LNCAP (cell line): ENCODE measurements around the gene NCK2.

Experiments
- CTCF ChIP-seq: fragments of 450-650 bp; IDR thresholded peaks from 2 replicates; pipeline ENCODE4 v1.5.1; 2017; ENCODE audit warnings: mild to moderate bottlenecking

The NCK2 gene

GRCh38 chr2:105852066-105852465, 107.4 kb downstream of the NCK2 start:
- TF ChIP-seq CTCF = no peak

- TF ChIP-seq CTCF = no peak
These were observed 108.8 kb downstream of the NCK2 start for GRCh38 chr2:105853354-105854088.

- TF ChIP-seq CTCF = no peak
These were observed 110.3 kb downstream of the NCK2 start for GRCh38 chr2:105854972-105855371.

- no peak for TF ChIP-seq CTCF
These were observed 111.9 kb downstream of the NCK2 start for GRCh38 chr2:105856581-105856980.

GRCh38 chr2:105857076-105857740, 112.5 kb downstream of the NCK2 start:
- TF ChIP-seq CTCF = no peak

GRCh38 chr2:105858868-105859693, 114.4 kb downstream of the NCK2 start:
- no peak for TF ChIP-seq CTCF

- TF ChIP-seq CTCF = no peak
These were observed 114.9 kb downstream of the NCK2 start for GRCh38 chr2:105859694-105859951.
